Stimulated activated naive CD4-positive, alpha-beta T cell treated with Interleukin-2 at 50 U/mL for 16 hours (primary cell): ENCODE measurements around the gene DMPK.

Source experiments
- DNase-seq: peaks from one replicate; lab custom pipeline; 2025; lab: John Stamatoyannopoulos, UW

The DMPK gene

GRCh38 chr19:45782162-45782691 is at the start of gene DMPK:
DMPK (minus strand) TSS chr19:45782490; CDS start chr19:45782352, 138 bp downstream.
- no peak for DNase-seq

GRCh38 chr19:45828945-45829344 is 46.7 kb upstream of the DMPK start:
- DNase-seq, result no peak

- no peak for DNase-seq
Measured at GRCh38 chr19:45828523-45828922, 46.2 kb upstream of the DMPK start.

GRCh38 chr19:45827459-45828093 is 45.3 kb upstream of the DMPK start:
- DNase-seq, result no peak

- DNase-seq, result no peak
Measured at GRCh38 chr19:45826934-45827333, 44.6 kb upstream of the DMPK start.

- DNase-seq, result no peak
Measured at GRCh38 chr19:45825917-45826893, 43.9 kb upstream of the DMPK start.

- DNase-seq, result no peak
Measured at GRCh38 chr19:45825263-45825605, 42.9 kb upstream of the DMPK start.

GRCh38 chr19:45824531-45825262 is 42.4 kb upstream of the DMPK start:
- DNase-seq, result no peak

- no peak for DNase-seq
Measured at GRCh38 chr19:45824041-45824471, 41.8 kb upstream of the DMPK start.

- no peak for DNase-seq
Measured at GRCh38 chr19:45823182-45823581, 40.9 kb upstream of the DMPK start.

GRCh38 chr19:45822716-45823115 is 40.4 kb upstream of the DMPK start:
- DNase-seq, result no peak

GRCh38 chr19:45821570-45821969 is 39.3 kb upstream of the DMPK start:
- DNase-seq, result no peak

- no peak for DNase-seq
Measured at GRCh38 chr19:45821103-45821521, 38.8 kb upstream of the DMPK start.

GRCh38 chr19:45820413-45821102 is 38.3 kb upstream of the DMPK start:
- DNase-seq, result no peak

- DNase-seq, result no peak
Measured at GRCh38 chr19:45819769-45820168, 37.5 kb upstream of the DMPK start.

- DNase-seq, result no peak
Measured at GRCh38 chr19:45817725-45818301, 35.5 kb upstream of the DMPK start.

GRCh38 chr19:45817010-45817724 is 34.9 kb upstream of the DMPK start:
- DNase-seq, result peak; percentile 95

- DNase-seq, result no peak
Measured at GRCh38 chr19:45816236-45817009, 34.1 kb upstream of the DMPK start.

- DNase-seq, result no peak
Measured at GRCh38 chr19:45815481-45816216, 33.4 kb upstream of the DMPK start.
